ENCODE measurements around the gene RHEBL1.

RHEBL1 gene

GRCh38 chr12:49030119-49030518 lies 39.7 kb downstream of the RHEBL1 start:
- TF ChIP-seq, protein P1, sequence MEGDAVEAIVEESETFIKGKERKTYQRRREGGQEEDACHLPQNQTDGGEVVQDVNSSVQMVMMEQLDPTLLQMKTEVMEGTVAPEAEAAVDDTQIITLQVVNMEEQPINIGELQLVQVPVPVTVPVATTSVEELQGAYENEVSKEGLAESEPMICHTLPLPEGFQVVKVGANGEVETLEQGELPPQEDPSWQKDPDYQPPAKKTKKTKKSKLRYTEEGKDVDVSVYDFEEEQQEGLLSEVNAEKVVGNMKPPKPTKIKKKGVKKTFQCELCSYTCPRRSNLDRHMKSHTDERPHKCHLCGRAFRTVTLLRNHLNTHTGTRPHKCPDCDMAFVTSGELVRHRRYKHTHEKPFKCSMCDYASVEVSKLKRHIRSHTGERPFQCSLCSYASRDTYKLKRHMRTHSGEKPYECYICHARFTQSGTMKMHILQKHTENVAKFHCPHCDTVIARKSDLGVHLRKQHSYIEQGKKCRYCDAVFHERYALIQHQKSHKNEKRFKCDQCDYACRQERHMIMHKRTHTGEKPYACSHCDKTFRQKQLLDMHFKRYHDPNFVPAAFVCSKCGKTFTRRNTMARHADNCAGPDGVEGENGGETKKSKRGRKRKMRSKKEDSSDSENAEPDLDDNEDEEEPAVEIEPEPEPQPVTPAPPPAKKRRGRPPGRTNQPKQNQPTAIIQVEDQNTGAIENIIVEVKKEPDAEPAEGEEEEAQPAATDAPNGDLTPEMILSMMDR (IDR thresholded peaks at IDR 0.05; ENCODE audit: low read depth, low read length), result no peak
- no peak for DNase-seq (ENCODE audit: extremely low read depth, low read depth)

GRCh38 chr12:49028666-49029275 lies 41.0 kb downstream of the RHEBL1 start:
- TF ChIP-seq, protein P1 (IDR thresholded peaks at IDR 0.05; ENCODE audit: low read depth, low read length), result no peak
- DNase-seq (ENCODE audit: extremely low read depth, low read depth), result no peak

DNA sequence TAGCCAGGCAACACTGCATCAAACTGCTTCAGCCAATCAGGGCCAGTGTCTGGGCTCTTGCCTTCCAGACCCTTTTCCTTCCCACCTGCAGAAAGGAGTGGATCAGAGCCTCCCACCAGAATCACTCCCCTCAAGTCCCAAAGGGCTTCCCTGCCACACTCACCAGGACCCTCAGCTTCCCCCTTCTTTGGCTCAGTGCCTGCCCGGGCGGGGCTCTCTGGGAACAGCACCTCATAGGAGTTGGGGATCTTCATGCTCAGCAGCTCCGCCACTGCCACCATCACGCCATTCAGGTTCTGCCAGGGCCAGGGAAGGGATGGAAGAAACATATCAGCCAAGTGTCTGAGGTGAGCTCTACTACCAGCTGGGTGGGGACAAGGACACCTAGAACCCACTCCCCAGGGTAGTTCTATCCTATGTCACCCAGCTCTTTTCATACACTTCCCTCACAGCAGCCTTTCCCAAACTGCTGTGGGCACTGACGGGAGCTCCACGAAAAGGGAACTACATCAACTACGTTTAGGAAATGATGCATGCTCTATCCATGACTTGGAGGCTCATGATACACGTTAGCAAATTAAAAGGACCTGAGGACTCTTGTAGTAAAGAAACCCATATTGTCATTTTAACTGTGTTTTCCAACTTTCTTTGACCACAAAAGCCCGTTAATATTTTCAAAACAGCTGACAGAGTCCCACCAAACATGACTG lies 41.8 kb downstream of the RHEBL1 start:
- TF ChIP-seq, protein P1 (IDR thresholded peaks at IDR 0.05; ENCODE audit: low read depth, low read length), result no peak
- no peak for DNase-seq (ENCODE audit: extremely low read depth, low read depth)

GRCh38 chr12:49026678-49027480 lies 42.9 kb downstream of the RHEBL1 start:
- TF ChIP-seq, protein P1 (IDR thresholded peaks at IDR 0.05; ENCODE audit: low read depth, low read length), result no peak
- DNase-seq (ENCODE audit: extremely low read depth, low read depth), result no peak

- no peak for DNase-seq (ENCODE audit: extremely low read depth, low read depth)
- TF ChIP-seq, protein P1 (IDR thresholded peaks at IDR 0.05; ENCODE audit: low read depth, low read length), result no peak
Measured at GRCh38 chr12:49026101-49026500, 43.7 kb downstream of the RHEBL1 start.

- TF ChIP-seq, protein P1 (IDR thresholded peaks at IDR 0.05; ENCODE audit: low read depth, low read length), result no peak
- no peak for DNase-seq (ENCODE audit: extremely low read depth, low read depth)
Measured at GRCh38 chr12:49025463-49025862, 44.3 kb downstream of the RHEBL1 start.

- DNase-seq (ENCODE audit: extremely low read depth, low read depth), result no peak
- TF ChIP-seq, protein P1 (IDR thresholded peaks at IDR 0.05; ENCODE audit: low read depth, low read length), result no peak
Measured at GRCh38 chr12:49024543-49024942, 45.2 kb downstream of the RHEBL1 start.
